GM13977 (cell line): Measurements from ENCODE around the gene AGMO.

Experiments
- DNase-seq: peaks from one replicate; pipeline ENCODE4 v3.0.0; 2012; ENCODE audit warnings: low spot score
- in situ Hi-C: fragments of 300-500 bp; cut with MboI; formaldehyde crosslinking; loops from one replicate; pipeline ENCODE4 v1.12.0; 2022; ENCODE audit warnings: low sequenced_read_pairs, low pct_unique_long_range_greater_than_20kb, mixed read lengths, inconsistent platforms; ENCODE audit not compliant: unreplicated experiment
- TF ChIP-seq, protein P1 (sequence below): IDR thresholded peaks from 2 replicates; pipeline ENCODE4 v1.5.1; 2012; ENCODE audit warnings: mild to moderate bottlenecking, control low read depth; ENCODE audit not compliant: insufficient read depth; ENCODE audit errors: extremely low read depth, missing control alignments

AGMO gene

DNA sequence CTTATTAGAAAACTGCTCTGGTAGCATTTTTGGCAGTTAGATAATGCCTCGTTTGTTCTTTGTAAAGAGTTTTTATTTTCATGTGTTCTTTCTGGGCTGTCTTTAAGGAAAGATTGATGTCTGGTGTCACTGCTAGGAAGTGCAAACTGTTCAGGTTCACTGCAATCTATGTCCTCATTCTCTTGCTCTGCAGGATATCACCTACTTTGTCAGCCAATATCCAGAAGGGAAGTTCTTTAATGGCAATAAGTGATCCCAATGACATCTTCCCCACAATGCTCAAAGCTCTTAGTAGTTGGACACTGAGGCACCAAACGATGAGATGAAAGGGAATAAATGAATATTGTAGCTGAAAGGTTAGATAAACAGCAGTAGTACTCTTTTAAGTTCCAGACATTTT is 115.1 kb downstream of the AGMO start:
- TF ChIP-seq, protein P1, sequence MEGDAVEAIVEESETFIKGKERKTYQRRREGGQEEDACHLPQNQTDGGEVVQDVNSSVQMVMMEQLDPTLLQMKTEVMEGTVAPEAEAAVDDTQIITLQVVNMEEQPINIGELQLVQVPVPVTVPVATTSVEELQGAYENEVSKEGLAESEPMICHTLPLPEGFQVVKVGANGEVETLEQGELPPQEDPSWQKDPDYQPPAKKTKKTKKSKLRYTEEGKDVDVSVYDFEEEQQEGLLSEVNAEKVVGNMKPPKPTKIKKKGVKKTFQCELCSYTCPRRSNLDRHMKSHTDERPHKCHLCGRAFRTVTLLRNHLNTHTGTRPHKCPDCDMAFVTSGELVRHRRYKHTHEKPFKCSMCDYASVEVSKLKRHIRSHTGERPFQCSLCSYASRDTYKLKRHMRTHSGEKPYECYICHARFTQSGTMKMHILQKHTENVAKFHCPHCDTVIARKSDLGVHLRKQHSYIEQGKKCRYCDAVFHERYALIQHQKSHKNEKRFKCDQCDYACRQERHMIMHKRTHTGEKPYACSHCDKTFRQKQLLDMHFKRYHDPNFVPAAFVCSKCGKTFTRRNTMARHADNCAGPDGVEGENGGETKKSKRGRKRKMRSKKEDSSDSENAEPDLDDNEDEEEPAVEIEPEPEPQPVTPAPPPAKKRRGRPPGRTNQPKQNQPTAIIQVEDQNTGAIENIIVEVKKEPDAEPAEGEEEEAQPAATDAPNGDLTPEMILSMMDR: no peak
- no peak for DNase-seq
- in situ Hi-C loops: no loop called here

DNA sequence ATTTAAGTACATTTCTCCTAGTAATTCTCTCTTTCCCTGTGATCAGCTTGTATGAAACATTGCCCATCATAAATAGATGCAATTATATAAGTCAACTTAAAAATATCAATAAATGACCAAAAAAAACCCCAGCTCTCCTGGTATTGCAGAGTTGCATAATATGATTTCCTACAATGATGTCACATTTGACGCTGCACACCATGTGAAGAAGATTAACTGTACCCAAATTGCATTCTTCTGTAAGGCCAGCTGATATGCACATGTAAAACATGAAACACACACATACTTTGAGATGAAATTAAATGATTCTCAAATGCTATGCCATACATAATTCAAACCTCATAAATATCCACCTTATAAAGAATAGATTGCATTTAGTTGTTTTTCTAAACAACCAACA is 115.5 kb downstream of the AGMO start:
- in situ Hi-C loops: no loop called here
- TF ChIP-seq, protein P1: no peak

DNA sequence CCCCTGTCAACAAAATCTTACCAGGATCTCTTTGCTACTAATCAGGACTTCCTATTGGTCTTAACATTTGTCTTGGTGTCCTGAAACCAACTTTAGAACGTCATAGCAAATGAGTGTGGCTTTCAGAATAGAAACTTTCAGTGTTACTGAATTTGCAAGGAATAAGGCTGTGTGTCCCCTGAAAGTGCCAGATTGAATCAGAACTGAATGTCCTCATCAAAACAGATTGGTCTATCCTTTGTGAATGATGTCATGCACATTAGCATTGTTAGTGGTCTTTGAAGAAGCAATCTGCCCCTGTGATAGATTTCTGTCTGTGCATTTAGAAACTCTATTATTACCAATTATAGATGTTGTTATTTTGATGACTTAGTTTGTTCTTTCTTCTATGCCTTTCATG is 119.9 kb downstream of the AGMO start:
- in situ Hi-C loops: no loop called here
- no peak for DNase-seq
- TF ChIP-seq, protein P1: no peak

More for the DNA sequence above, 115.5 kb downstream of the AGMO start:
- no peak for DNase-seq

DNA sequence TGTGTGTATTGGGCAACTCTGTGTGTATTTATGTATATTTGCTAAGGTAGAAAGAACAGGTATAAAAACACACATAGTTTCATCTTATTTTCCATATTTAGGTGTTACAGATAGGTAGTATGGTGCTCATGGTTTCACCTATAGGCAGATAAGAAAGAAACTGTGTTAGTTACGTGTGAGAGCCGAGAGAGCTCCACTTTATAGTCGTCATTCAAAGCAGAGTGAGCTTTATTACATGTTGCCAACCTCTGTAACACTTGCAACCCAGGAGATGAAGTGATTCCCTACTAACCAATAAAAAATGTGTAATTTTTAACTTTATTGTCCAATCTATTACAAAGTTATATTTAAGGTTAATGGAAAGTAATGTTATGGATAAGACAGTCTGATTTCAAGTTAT is 121.3 kb downstream of the AGMO start:
- in situ Hi-C loops: no loop called here
- no peak for DNase-seq
- TF ChIP-seq, protein P1: no peak

DNA sequence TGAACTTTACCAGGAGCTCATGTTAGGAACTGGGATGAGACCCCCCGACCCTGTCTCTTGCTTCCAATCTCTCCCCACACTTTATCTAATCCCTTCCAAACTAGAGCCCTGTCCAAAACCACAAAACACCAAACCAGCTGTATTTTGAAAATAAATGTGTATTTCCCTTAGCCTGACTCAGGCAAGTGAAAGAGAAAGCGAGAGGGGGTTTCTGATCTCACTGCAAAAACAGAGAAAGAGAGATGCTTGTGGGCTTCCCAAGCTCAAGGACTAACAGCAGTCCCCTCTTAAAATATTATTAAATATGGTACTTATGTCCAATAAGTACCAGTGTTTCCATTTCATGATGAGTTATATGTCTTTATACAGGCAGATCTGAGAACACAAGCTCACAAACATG is 122.0 kb downstream of the AGMO start:
- in situ Hi-C loops: no loop called here
- TF ChIP-seq, protein P1: no peak
- no peak for DNase-seq

DNA sequence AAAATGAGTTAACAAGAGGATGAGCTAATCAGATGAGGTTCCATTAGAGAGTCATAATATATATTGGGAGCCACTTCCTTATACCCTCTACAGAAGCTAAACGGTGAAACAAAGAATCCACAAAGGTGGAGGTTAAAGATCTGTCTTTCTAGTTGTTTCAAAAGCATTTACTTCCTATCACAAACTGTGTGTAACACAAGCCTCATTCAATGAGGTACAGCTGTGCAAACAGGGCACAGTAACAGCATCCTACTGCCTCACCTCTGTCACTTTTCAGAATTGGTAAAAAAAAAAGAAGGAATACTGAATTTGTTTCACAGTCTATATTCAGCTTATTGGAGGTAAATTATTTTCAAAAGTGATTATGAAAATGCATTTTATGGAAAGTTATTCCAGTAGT is 128.7 kb downstream of the AGMO start:
- no peak for DNase-seq
- TF ChIP-seq, protein P1: no peak
- in situ Hi-C loops: no loop called here

DNA sequence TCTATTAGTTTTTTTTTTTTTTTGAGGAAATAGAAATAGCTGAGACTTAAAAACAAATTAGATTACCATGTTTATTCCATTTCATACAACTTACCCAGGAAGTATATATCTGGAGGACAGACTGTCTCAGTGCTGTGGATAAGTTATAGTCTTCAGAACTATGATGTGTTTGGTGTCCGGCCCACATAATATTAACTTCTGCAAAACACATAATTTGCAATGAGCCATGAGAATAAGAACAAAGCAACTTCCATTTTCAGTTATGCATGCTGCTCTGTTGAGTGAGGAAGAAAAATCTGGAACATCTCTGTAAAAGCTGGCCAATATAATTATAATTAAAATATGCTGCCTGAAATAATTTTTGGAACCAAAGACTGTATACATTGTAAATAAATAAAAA is 130.9 kb downstream of the AGMO start:
- no peak for DNase-seq
- in situ Hi-C loops: no loop called here
- TF ChIP-seq, protein P1: no peak
